OCI-LY3 (cell line): Measurements from ENCODE around the gene BEND7.

Experiments used
- H2AFZ ChIP-seq: fragments of 200-600, 300-600 bp; shearing (Covaris generic); 2 replicates; pipeline ENCODE4 v1.6.0; 2014; ENCODE audit warnings: antibody characterized with exemption, low read depth, low read length
- H3K27ac ChIP-seq: fragments of 200-600, 300-600 bp; sonication (generic); 2 replicates; pipeline ENCODE4 v1.5.1; 2014; ENCODE audit warnings: mild to moderate bottlenecking, low read length, moderate library complexity, mixed read lengths
- H3K27me3 ChIP-seq: fragments of 200-600, 300-600 bp; sonication (generic); 2 replicates; pipeline ENCODE4 v1.6.1; 2014; ENCODE audit warnings: low read depth, low read length, mixed read lengths
- H3K36me3 ChIP-seq: fragments of 200-600, 300-600 bp; sonication (generic); replicated peaks from 2 replicates; pipeline ENCODE3; 2014; ENCODE audit warnings: low read depth, low read length, mixed read lengths
- H3K4me1 ChIP-seq: fragments of 300-600, 200-600 bp; sonication (generic); 2 replicates; pipeline ENCODE4 v1.6.1; 2014; ENCODE audit warnings: low read length, mixed read lengths
- H3K4me2 ChIP-seq: fragments of 200-600, 300-600 bp; sonication (generic); 2 replicates; pipeline ENCODE4 v1.6.1; 2014; ENCODE audit warnings: low read length, mixed read lengths
- H3K4me3 ChIP-seq: fragments of 300-600, 200-600 bp; sonication (generic); 2 replicates; pipeline ENCODE4 v1.5.1; 2014; ENCODE audit warnings: antibody characterized with exemption, mild to moderate bottlenecking, low read length, moderate library complexity
- H3K79me2 ChIP-seq: fragments of 300-600, 200-600 bp; shearing (Covaris generic); 2 replicates; pipeline ENCODE4 v1.6.1; 2014; ENCODE audit warnings: mild to moderate bottlenecking, low read length, mixed read lengths
- H3K9ac ChIP-seq: fragments of 300-600, 200-600 bp; shearing (Covaris generic); 2 replicates; pipeline ENCODE4 v1.6.0; 2014; ENCODE audit warnings: mild to moderate bottlenecking, low read length, moderate library complexity
- H3K9me3 ChIP-seq: fragments of 200-600, 300-600 bp; shearing (Covaris generic); 2 replicates; pipeline ENCODE4 v1.6.1; 2014; ENCODE audit warnings: low read length, mixed read lengths; ENCODE audit not compliant: insufficient read depth
- H4K20me1 ChIP-seq: fragments of 200-600, 300-600 bp; sonication (generic); 2 replicates; pipeline ENCODE4 v1.6.1; 2016; ENCODE audit warnings: low read length, mixed read lengths; ENCODE audit not compliant: insufficient read depth
- EZH2phosphoT487 ChIP-seq: fragments of 200-600 bp; shearing (Covaris generic); IDR thresholded peaks from 2 replicates; pipeline ENCODE4 v1.6.1; 2018; ENCODE audit warnings: antibody characterized with exemption, mixed run types, low read depth
- TF ChIP-seq, protein P1 (sequence below): fragments of 200-600, 300-600 bp; sonication (generic); IDR thresholded peaks from 2 replicates; pipeline ENCODE4 v1.5.1; 2014; ENCODE audit warnings: antibody characterized with exemption, low read length, low read depth

BEND7 gene

DNA sequence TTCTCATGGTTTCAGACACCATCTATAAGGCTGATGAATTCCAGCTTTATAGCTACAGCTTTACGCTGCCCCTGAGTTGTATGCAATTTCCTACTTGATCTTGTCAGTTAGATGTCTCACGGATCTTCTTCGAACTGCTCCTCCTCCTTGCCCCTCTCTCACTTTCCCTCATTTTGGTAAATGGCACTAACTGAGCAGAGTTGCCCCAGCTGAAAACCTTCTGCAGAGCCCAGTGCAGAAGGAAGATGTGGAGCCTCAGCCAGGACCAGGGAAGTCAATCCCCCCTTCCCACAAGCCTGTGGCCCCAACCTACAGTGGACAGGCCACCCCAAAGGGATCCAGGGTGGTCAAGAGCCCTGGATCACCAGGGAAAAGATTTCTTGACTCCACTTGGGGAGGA is 131.8 kb downstream of the BEND7 start:
- H3K79me2 ChIP-seq, result no peaks in the 10 kb centered on the region
- no peaks in the 10 kb centered on the region for H3K4me1 ChIP-seq
- no peak overlapping the region for H3K27ac ChIP-seq
- H3K36me3 ChIP-seq, result no peaks in the 10 kb centered on the region
- no peak overlapping the region for H3K9ac ChIP-seq
- no peaks in the 10 kb centered on the region for H3K9me3 ChIP-seq
- H3K27me3 ChIP-seq, result no peaks in the 10 kb centered on the region
- no peaks in the 10 kb centered on the region for H4K20me1 ChIP-seq
- H3K4me3 ChIP-seq, result no peak overlapping the region
- no peak overlapping the region for H2AFZ ChIP-seq
- TF ChIP-seq, protein P1, sequence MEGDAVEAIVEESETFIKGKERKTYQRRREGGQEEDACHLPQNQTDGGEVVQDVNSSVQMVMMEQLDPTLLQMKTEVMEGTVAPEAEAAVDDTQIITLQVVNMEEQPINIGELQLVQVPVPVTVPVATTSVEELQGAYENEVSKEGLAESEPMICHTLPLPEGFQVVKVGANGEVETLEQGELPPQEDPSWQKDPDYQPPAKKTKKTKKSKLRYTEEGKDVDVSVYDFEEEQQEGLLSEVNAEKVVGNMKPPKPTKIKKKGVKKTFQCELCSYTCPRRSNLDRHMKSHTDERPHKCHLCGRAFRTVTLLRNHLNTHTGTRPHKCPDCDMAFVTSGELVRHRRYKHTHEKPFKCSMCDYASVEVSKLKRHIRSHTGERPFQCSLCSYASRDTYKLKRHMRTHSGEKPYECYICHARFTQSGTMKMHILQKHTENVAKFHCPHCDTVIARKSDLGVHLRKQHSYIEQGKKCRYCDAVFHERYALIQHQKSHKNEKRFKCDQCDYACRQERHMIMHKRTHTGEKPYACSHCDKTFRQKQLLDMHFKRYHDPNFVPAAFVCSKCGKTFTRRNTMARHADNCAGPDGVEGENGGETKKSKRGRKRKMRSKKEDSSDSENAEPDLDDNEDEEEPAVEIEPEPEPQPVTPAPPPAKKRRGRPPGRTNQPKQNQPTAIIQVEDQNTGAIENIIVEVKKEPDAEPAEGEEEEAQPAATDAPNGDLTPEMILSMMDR, result no peak
- no peak for TF ChIP-seq EZH2phosphoT487
- no peak overlapping the region for H3K4me2 ChIP-seq

- H3K27ac ChIP-seq, result no peak overlapping the region
- H3K4me3 ChIP-seq, result no peak overlapping the region
- no peaks in the 10 kb centered on the region for H3K36me3 ChIP-seq
- H2AFZ ChIP-seq, result no peak overlapping the region
- H3K9ac ChIP-seq, result no peak overlapping the region
- H3K4me2 ChIP-seq, result no peak overlapping the region
- H3K27me3 ChIP-seq, result no peaks in the 10 kb centered on the region
- H3K9me3 ChIP-seq, result no peaks in the 10 kb centered on the region
- no peaks in the 10 kb centered on the region for H3K79me2 ChIP-seq
- no peaks in the 10 kb centered on the region for H4K20me1 ChIP-seq
- H3K4me1 ChIP-seq, result no peaks in the 10 kb centered on the region
- TF ChIP-seq EZH2phosphoT487, result no peak
- TF ChIP-seq, protein P1, result no peak
These were observed 132.4 kb downstream of the BEND7 start for GRCh38 chr10:13396369-13396768.

DNA sequence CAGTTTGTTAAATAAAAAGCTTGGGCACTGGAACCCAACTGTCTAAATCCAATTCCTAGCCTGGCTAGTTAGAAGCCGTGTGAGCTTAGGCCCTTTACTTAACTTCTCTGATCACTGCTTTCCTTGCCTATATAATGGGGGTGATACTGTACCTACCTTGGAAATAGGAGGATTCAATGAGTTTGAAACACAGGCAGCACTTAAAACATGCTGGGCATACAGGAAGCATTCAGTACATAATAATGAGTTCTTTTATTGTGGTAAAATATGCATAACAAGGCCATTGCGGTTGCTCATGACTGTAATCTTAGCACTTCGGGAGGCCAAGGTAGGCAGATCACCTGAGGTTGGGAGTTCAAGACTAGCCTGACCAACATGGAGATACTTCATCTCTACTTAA is 133.3 kb downstream of the BEND7 start:
- no peak overlapping the region for H3K4me2 ChIP-seq
- no peak overlapping the region for H3K4me3 ChIP-seq
- no peaks in the 10 kb centered on the region for H4K20me1 ChIP-seq
- TF ChIP-seq EZH2phosphoT487, result no peak
- TF ChIP-seq, protein P1, result no peak
- no peak overlapping the region for H3K9ac ChIP-seq
- H3K27ac ChIP-seq, result no peak overlapping the region
- no peaks in the 10 kb centered on the region for H3K27me3 ChIP-seq
- no peak overlapping the region for H2AFZ ChIP-seq
- peaks cover 6% of the 10 kb centered on the region; the same call in 1 of the 2 replicates for H3K4me1 ChIP-seq
- no peaks in the 10 kb centered on the region for H3K36me3 ChIP-seq
- no peaks in the 10 kb centered on the region for H3K79me2 ChIP-seq
- H3K9me3 ChIP-seq, result no peaks in the 10 kb centered on the region

DNA sequence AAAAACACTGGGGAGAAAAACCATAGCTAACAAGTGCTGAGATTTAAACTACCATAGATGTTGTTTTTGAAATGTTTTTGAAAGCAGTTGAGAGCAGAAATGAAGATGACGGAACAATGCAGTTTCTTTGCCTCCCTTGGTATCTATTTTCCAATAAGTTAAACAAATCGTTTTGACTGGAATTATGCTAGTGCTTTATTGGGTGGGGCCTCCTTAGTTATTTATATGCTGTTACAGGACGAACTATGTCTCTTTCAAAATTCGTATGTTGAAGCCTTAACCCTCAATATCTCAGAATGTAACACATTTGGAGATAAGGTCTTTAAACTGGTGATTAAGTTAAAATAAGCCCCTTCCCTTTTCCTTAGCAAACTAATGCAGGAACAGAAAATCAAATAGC is 135.2 kb downstream of the BEND7 start:
- no peaks in the 10 kb centered on the region for H3K79me2 ChIP-seq
- TF ChIP-seq, protein P1, result no peak
- TF ChIP-seq EZH2phosphoT487, result no peak
- no peaks in the 10 kb centered on the region for H3K36me3 ChIP-seq
- no peak overlapping the region for H3K27ac ChIP-seq
- peaks cover 6% of the 10 kb centered on the region; the same call in 1 of the 2 replicates for H3K4me1 ChIP-seq
- no peaks in the 10 kb centered on the region for H3K27me3 ChIP-seq
- H2AFZ ChIP-seq, result no peak overlapping the region
- no peak overlapping the region for H3K4me2 ChIP-seq
- no peak overlapping the region for H3K4me3 ChIP-seq
- H4K20me1 ChIP-seq, result no peaks in the 10 kb centered on the region
- H3K9me3 ChIP-seq, result no peaks in the 10 kb centered on the region
- H3K9ac ChIP-seq, result no peak overlapping the region
